A549 treated with AZD9567 at 1 μM for 4 hours (cell line): Measurements from ENCODE around the gene TTC19. TPM values are rescaled to one million over a fixed set of nuclear protein-coding genes. Genes with fewer than 3 reads are reported as not detected.

Source experiments
- total RNA-seq: library from RNA; stranded (reverse); fragments of 200-300 nt; extraction: Qiagen RNA extraction; gene quantifications from 5 replicates; pipeline ENCODE4 v1.2.3, GENCODE V29; 2022; ENCODE audit not compliant: insufficient read depth

Gene TTC19, protein sequence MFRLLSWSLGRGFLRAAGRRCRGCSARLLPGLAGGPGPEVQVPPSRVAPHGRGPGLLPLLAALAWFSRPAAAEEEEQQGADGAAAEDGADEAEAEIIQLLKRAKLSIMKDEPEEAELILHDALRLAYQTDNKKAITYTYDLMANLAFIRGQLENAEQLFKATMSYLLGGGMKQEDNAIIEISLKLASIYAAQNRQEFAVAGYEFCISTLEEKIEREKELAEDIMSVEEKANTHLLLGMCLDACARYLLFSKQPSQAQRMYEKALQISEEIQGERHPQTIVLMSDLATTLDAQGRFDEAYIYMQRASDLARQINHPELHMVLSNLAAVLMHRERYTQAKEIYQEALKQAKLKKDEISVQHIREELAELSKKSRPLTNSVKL
- total RNA-seq = 49.7 to 62.1 TPM (median 54.9 TPM) in 5 replicates

DNA sequence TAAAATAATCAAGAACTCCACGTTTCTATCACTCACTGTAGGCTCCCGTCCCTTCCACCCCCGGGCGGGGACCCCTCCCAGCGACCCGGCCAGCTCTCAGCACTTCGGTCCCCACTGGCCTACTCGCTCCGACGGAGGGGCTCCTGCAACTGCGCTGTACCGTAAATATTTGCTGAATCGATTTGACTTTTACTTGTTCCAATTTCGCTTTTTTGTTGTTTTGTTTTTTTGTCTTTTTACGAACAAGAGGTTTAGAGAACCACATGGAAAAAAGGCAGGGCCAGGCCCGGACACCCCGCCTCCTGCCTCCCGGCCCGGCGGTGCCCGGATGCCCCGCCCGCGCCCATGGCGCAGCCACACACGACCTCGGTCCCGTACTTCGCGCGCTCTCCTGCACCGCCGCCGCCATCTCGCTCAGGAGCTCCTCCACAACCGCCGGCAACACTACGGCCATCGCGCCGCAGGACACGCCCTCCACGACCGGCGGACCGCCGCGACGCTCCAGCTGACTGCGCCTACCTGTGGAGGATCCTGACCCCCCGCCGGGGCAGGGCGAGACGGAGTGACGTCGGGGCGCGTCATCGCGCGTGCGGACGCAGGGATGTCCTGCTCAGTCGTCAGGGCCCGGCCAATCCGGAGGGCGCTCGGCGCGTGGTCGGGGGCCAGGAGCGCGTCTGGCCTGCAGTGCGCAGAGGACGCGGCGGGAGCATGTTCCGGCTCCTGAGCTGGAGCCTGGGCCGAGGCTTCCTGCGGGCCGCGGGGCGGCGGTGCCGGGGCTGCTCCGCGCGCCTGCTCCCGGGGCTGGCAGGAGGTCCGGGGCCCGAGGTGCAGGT is at the start of gene TTC19, which contains the start of gene ZSWIM7:
TSS of gene TTC19 (plus strand) at position 684 of the 833 bp plus-strand sequence. CDS start at position 709, 25 bp downstream.
TSS of gene ZSWIM7 (minus strand) at position 564 of the 833 bp plus-strand sequence. CDS start at position 454, 110 bp downstream.

Other genes with a start within 250 kb of the TTC19 start
- 4.3 to 12.1 TPM (median 11.1 TPM) in 5 replicates for gene ADORA2B, start 54.7 kb upstream of the TTC19 start, total RNA-seq
- 36.5 to 48.9 TPM (median 46.0 TPM) in 5 replicates for gene ZSWIM7, start 120 bp upstream of the TTC19 start, total RNA-seq
- 62.5 to 67.3 TPM (median 63.8 TPM) in 5 replicates for gene NCOR1, start 215.7 kb downstream of the TTC19 start, total RNA-seq
- gene PIGL, start 217.4 kb downstream of the TTC19 start, total RNA-seq = 15.7 to 18.3 TPM (median 17.1 TPM) in 5 replicates